Activated T-cell treated with anti-CD3 and anti-CD28 coated beads, Interleukin-2, amount 50 U/mL, for 4 hours (primary cell): ENCODE measurements around the gene CAMTA1. TPM values are rescaled to one million over a fixed set of nuclear protein-coding genes. Genes with fewer than 3 reads are reported as not detected.

Experiments used
- ATAC-seq, 2 donors: fragments of 200-7000 bp; cut with Tn5 transposase; one replicate each; pipeline ENCODE4 v1.10.0; 2021
- DNase-seq: peaks from one replicate; pipeline ENCODE4 v3.0.0-alpha.2; 2020
- H3K27me3 Mint-ChIP-seq: one replicate; pipeline ENCODE4 v1.8.0; 2021; ENCODE audit warnings: low read depth, mixed read lengths
- H3K36me3 Mint-ChIP-seq: one replicate; pipeline ENCODE4 v1.8.0; 2022; ENCODE audit warnings: mixed read lengths; ENCODE audit not compliant: insufficient read depth
- H3K4me1 Mint-ChIP-seq: one replicate; pipeline ENCODE4 v1.8.0; 2021; ENCODE audit warnings: low read depth, mixed read lengths
- H3K4me3 Mint-ChIP-seq: one replicate; pipeline ENCODE4 v1.8.0; 2021; ENCODE audit warnings: mild to moderate bottlenecking, moderate library complexity, mixed read lengths
- H3K9me3 Mint-ChIP-seq: one replicate; pipeline ENCODE4 v1.8.0; 2021; ENCODE audit warnings: mixed read lengths
- total RNA-seq, 3 donors: library from RNA; stranded (reverse); gene quantifications; one replicate each; pipeline ENCODE4 v1.2.1, GENCODE V29; 2021

CAMTA1 gene
- total RNA-seq, 3 donors from 2014 or later: 47.5 to 50.3 (median 47.7) TPM

- no peak for ATAC-seq
- Mint-ChIP-seq H3K9me3 (no peaks in the 10 kb centered on the region), H3K4me3 (no peak overlapping the region), H3K36me3 (no peaks in the 10 kb centered on the region), H3K27me3 (peaks cover 20% of the 10 kb centered on the region), H3K4me1 (no peaks in the 10 kb centered on the region)
- DNase-seq: no peak
Observed at GRCh38 chr1:7296968-7297367, 511.7 kb downstream of the CAMTA1 start.

GRCh38 chr1:7298145-7298544 lies 512.9 kb downstream of the CAMTA1 start:
- ATAC-seq: no peak
- Mint-ChIP-seq H3K4me1 (no peaks in the 10 kb centered on the region), H3K27me3 (peaks cover 25% of the 10 kb centered on the region), H3K4me3 (no peak overlapping the region), H3K9me3 (no peaks in the 10 kb centered on the region), H3K36me3 (no peaks in the 10 kb centered on the region)
- no peak for DNase-seq

- H3K9me3 Mint-ChIP-seq: no peaks in the 10 kb centered on the region
- no peaks in the 10 kb centered on the region for H3K36me3 Mint-ChIP-seq
- DNase-seq (no peak), ATAC-seq (no peak)
- no peaks in the 10 kb centered on the region for H3K4me1 Mint-ChIP-seq
- H3K27me3 Mint-ChIP-seq: peaks cover 27% of the 10 kb centered on the region
- no peak overlapping the region for H3K4me3 Mint-ChIP-seq
Observed at GRCh38 chr1:7298749-7299151, 513.5 kb downstream of the CAMTA1 start.

GRCh38 chr1:7299329-7299799 lies 514.1 kb downstream of the CAMTA1 start:
- Mint-ChIP-seq H3K27me3 (peaks cover 27% of the 10 kb centered on the region), H3K9me3 (no peaks in the 10 kb centered on the region)
- ATAC-seq: no peak

GRCh38 chr1:7299994-7300393 lies 514.7 kb downstream of the CAMTA1 start:
- H3K36me3 Mint-ChIP-seq: no peaks in the 10 kb centered on the region
- ATAC-seq: no peak
- H3K27me3 Mint-ChIP-seq: peaks cover 25% of the 10 kb centered on the region
- H3K4me3 Mint-ChIP-seq: no peak overlapping the region
- H3K4me1 Mint-ChIP-seq: no peaks in the 10 kb centered on the region
- no peak for DNase-seq
- no peaks in the 10 kb centered on the region for H3K9me3 Mint-ChIP-seq

More at GRCh38 chr1:7299329-7299799, 514.1 kb downstream of the CAMTA1 start:
- DNase-seq: no peak
- Mint-ChIP-seq H3K36me3 (no peaks in the 10 kb centered on the region), H3K4me1 (no peaks in the 10 kb centered on the region), H3K4me3 (no peak overlapping the region)

DNA sequence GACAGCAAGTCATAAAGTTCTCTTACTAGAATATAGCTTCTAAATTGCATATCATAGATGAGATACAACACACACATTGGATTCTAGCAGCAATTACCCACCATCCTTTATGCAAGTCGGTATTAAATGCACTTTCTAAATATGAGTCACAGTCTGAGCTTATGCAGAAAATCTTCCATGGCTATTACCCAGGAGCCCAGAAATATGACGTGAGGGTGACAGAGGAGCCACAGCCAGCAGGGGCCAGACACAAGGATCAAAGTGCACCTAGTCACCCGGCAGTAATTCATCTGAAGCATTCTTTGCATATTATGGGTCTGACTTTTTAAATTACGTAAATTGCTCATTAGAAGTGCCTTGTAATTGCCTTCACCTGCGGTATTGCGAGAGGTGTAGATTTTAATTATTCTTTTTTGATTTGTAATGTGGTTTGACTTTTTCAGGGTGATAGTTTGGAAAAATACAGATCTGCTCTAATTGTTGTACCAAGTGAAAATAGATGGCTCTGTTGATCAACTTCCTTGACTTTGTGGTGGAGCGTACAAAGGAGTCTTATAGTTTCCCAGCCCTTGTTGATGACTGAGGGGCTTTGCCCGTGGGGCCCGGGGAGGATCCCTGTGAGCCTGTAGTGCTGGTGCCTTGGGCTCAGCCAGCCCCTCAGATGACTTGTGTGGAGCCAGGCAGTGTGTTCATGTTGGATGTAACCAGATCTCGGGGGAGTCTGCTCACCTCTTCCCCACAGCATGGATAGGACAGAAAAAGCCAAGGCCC lies 515.8 kb downstream of the CAMTA1 start:
- ATAC-seq (no peak), DNase-seq (no peak)
- Mint-ChIP-seq H3K9me3 (peaks cover 5% of the 10 kb centered on the region), H3K4me3 (no peak overlapping the region), H3K4me1 (no peaks in the 10 kb centered on the region), H3K36me3 (no peaks in the 10 kb centered on the region), H3K27me3 (peaks cover 27% of the 10 kb centered on the region)

DNA sequence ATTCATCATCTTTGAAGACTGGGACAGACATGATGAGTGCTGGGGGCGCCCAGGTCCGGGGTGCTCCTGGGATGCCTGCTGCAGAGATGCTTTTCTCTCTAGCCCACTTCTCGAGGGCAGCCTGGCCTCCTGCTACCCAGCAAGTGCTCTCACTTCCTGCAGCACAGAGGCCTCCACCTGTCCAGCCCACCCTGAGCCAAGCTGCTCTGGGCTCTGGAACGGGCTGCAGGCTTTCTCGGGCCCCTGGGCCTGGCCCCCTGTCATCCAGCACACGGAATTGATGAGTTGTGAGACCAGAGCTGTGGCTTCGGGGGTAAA lies 516.4 kb downstream of the CAMTA1 start:
- Mint-ChIP-seq H3K27me3 (peaks cover 27% of the 10 kb centered on the region), H3K4me1 (no peaks in the 10 kb centered on the region), H3K4me3 (no peak overlapping the region), H3K9me3 (peaks cover 5% of the 10 kb centered on the region), H3K36me3 (no peaks in the 10 kb centered on the region)
- DNase-seq (no peak), ATAC-seq (no peak)

- peaks cover 27% of the 10 kb centered on the region for H3K27me3 Mint-ChIP-seq
- no peaks in the 10 kb centered on the region for H3K36me3 Mint-ChIP-seq
- H3K4me1 Mint-ChIP-seq: no peaks in the 10 kb centered on the region
- no peak for ATAC-seq
- no peak for DNase-seq
- H3K4me3 Mint-ChIP-seq: no peak overlapping the region
- H3K9me3 Mint-ChIP-seq: peaks cover 5% of the 10 kb centered on the region
Observed at GRCh38 chr1:7302126-7302525, 516.9 kb downstream of the CAMTA1 start.

DNA sequence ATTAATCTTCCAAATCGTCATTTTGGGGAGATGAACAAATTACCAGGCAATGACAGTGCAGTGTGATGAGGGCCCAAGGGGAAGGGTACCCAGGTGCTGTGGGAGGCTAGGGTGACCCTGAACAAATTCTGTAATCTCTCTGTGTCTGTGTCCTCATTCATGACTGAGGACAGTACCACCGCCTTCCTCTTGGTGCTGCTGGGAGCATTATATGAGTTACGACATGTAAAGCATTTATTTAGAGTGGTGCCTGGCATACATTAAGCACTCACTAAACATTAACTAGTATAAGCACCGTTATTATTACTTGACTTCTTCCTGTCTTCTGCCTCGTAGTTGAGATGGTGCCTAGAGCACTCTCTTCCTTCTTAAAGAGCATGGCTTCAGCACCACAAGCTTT lies 517.6 kb downstream of the CAMTA1 start:
- peaks cover 26% of the 10 kb centered on the region for H3K27me3 Mint-ChIP-seq
- peaks cover 11% of the 10 kb centered on the region for H3K9me3 Mint-ChIP-seq
- H3K4me1 Mint-ChIP-seq: no peaks in the 10 kb centered on the region
- no peaks in the 10 kb centered on the region for H3K36me3 Mint-ChIP-seq
- H3K4me3 Mint-ChIP-seq: no peak overlapping the region
- DNase-seq (no peak), ATAC-seq (no peak)

DNA sequence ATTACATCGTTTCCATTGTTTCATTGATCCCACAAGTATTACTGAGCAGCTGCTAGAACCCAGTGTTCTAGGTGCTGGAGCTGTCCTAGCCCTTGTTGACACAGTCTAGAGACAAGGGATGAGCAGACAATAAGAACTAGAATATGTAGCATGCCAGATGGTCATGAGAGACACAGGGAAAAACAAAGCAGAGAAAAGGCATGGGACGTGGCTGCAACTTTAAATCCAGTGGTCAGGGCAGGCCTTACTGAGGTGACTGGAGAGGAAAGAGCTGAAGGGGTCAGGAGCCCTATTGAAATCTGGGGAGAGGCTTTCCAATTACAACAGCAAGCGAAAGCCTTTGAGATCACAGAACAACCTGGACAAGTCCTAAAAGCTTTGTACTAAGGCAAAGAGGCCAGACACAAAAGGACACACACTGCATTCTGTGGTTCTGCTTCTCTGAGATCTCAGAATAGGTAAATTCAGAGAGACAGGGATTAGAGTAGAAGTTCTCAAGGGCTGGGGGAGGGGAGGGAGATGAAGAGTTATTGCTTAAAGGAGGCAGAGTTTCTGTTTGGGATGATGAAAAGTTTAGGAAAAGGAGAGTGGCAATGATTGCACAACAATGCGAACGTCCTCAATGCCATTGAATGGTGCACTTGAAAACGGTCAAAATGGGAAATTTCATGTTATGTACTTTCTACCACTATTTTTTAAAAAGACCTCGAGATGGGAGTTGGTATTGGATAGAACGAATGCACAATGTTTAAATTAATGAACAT lies 518.5 kb downstream of the CAMTA1 start:
- Mint-ChIP-seq H3K4me3 (no peak overlapping the region), H3K36me3 (no peaks in the 10 kb centered on the region), H3K4me1 (no peaks in the 10 kb centered on the region), H3K9me3 (peaks cover 15% of the 10 kb centered on the region), H3K27me3 (peaks cover 24% of the 10 kb centered on the region)
- no peak for DNase-seq
- ATAC-seq: no peak

DNA sequence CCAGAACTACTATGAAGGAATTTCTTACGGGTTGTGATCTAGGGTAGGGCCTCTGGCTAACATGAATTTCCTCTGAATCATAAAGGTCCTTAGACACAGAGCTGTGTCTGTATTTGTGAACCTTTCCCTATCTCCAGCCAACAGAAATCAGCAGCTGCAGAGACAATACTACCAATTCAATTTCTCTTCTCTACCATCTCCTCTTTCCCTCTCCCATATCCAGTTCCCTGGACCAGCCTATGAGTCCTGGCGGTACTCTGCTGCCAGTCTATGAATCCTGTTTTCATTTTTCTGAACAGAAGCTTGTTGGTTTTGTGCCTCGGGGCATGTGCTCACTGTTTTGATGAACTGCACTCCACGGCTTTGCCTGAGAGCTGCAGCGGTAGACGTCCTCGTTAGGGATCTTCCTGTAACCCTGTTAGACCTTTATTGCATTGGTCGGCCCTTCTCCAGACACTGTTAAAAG lies 527.9 kb downstream of the CAMTA1 start:
- no peak overlapping the region for H3K4me3 Mint-ChIP-seq

GRCh38 chr1:7313826-7314225 lies 528.6 kb downstream of the CAMTA1 start:
- ATAC-seq: no peak
- no peak overlapping the region for H3K4me3 Mint-ChIP-seq

More for the DNA sequence above, 527.9 kb downstream of the CAMTA1 start:
- Mint-ChIP-seq H3K4me1 (no peaks in the 10 kb centered on the region), H3K36me3 (no peaks in the 10 kb centered on the region), H3K9me3 (peaks cover 6% of the 10 kb centered on the region), H3K27me3 (peaks cover 22% of the 10 kb centered on the region)
- DNase-seq (no peak), ATAC-seq (no peak)

GRCh38 chr1:7315316-7315715 lies 530.1 kb downstream of the CAMTA1 start:
- ATAC-seq: no peak
- no peaks in the 10 kb centered on the region for H3K4me1 Mint-ChIP-seq
- no peak for DNase-seq
- no peak overlapping the region for H3K4me3 Mint-ChIP-seq
- H3K9me3 Mint-ChIP-seq: peaks cover 4% of the 10 kb centered on the region
- H3K27me3 Mint-ChIP-seq: peaks cover 22% of the 10 kb centered on the region
- no peaks in the 10 kb centered on the region for H3K36me3 Mint-ChIP-seq

More at GRCh38 chr1:7313826-7314225, 528.6 kb downstream of the CAMTA1 start:
- Mint-ChIP-seq H3K27me3 (peaks cover 22% of the 10 kb centered on the region), H3K9me3 (peaks cover 4% of the 10 kb centered on the region), H3K36me3 (no peaks in the 10 kb centered on the region), H3K4me1 (no peaks in the 10 kb centered on the region)
- DNase-seq: no peak

- DNase-seq (no peak), ATAC-seq (no peak)
- Mint-ChIP-seq H3K36me3 (no peaks in the 10 kb centered on the region), H3K4me3 (no peak overlapping the region), H3K27me3 (peaks cover 22% of the 10 kb centered on the region), H3K4me1 (no peaks in the 10 kb centered on the region), H3K9me3 (peaks cover 4% of the 10 kb centered on the region)
Observed at GRCh38 chr1:7315946-7316345, 530.7 kb downstream of the CAMTA1 start.

GRCh38 chr1:7317888-7318287 lies 532.6 kb downstream of the CAMTA1 start:
- Mint-ChIP-seq H3K9me3 (no peaks in the 10 kb centered on the region), H3K36me3 (no peaks in the 10 kb centered on the region), H3K27me3 (peaks cover 17% of the 10 kb centered on the region), H3K4me1 (no peaks in the 10 kb centered on the region), H3K4me3 (no peak overlapping the region)
- no peak for DNase-seq
- no peak for ATAC-seq
